Activated naive CD4-positive, alpha-beta T cell treated with anti-CD3 and anti-CD28 coated beads, Interleukin-2, amount 10 ng/mL, durations not matched to agents 7 days and 5 days (primary cell): ENCODE results near the gene ALDH18A1.

ENCODE experiments used
- CTCF ChIA-PET: fragments of 350-600 bp; sonication (Branson Sonifier 250); formaldehyde crosslinking; loops from one replicate; lab custom pipeline; 2021; ENCODE audit warnings: antibody characterized with exemption; lab: Charles Lee
- DNase-seq: peaks from one replicate; pipeline ENCODE4 v3.0.0-alpha.2; 2020
- H3K27ac Mint-ChIP-seq: one replicate; pipeline ENCODE4 v1.8.0; 2021; ENCODE audit warnings: mild to moderate bottlenecking, moderate library complexity, mixed read lengths
- H3K27me3 Mint-ChIP-seq: one replicate; pipeline ENCODE4 v1.8.0; 2021; ENCODE audit warnings: mild to moderate bottlenecking, mixed read lengths
- H3K36me3 Mint-ChIP-seq: one replicate; pipeline ENCODE4 v1.8.0; 2021; ENCODE audit warnings: mixed read lengths
- H3K4me1 Mint-ChIP-seq: one replicate; pipeline ENCODE4 v1.8.0; 2021; ENCODE audit warnings: mixed read lengths
- H3K4me3 Mint-ChIP-seq: one replicate; pipeline ENCODE4 v1.8.0; 2021; ENCODE audit warnings: mild to moderate bottlenecking, moderate library complexity, mixed read lengths
- H3K9me3 Mint-ChIP-seq: one replicate; pipeline ENCODE4 v1.8.0; 2021; ENCODE audit warnings: mixed read lengths

The ALDH18A1 gene

GRCh38 chr10:95588025-95588424 is 68.5 kb downstream of the ALDH18A1 start:
- DNase-seq: no peak
- CTCF ChIA-PET: interaction anchor here (2.5 kb wide), 1 partner anchor 15 kb away, joined by 7 read pairs; no protein-coding TSS in a partner anchor
- H3K27ac Mint-ChIP-seq: no peak overlapping the region
- H3K9me3 Mint-ChIP-seq: no peaks in the 10 kb centered on the region
- peaks cover 4% of the 10 kb centered on the region for H3K27me3 Mint-ChIP-seq
- no peaks in the 10 kb centered on the region for H3K36me3 Mint-ChIP-seq
- H3K4me3 Mint-ChIP-seq: no peak overlapping the region
- H3K4me1 Mint-ChIP-seq: no peaks in the 10 kb centered on the region

GRCh38 chr10:95579835-95580535 is 76.5 kb downstream of the ALDH18A1 start:
- H3K9me3 Mint-ChIP-seq: no peaks in the 10 kb centered on the region
- no peaks in the 10 kb centered on the region for H3K36me3 Mint-ChIP-seq
- H3K27ac Mint-ChIP-seq: no peak overlapping the region
- no peak overlapping the region for H3K4me3 Mint-ChIP-seq
- no peak for DNase-seq
- CTCF ChIA-PET: no interaction called here
- H3K27me3 Mint-ChIP-seq: peaks cover 11% of the 10 kb centered on the region
- no peaks in the 10 kb centered on the region for H3K4me1 Mint-ChIP-seq

- H3K27me3 Mint-ChIP-seq: peaks cover 16% of the 10 kb centered on the region
- no peak for DNase-seq
- no peaks in the 10 kb centered on the region for H3K9me3 Mint-ChIP-seq
- H3K36me3 Mint-ChIP-seq: no peaks in the 10 kb centered on the region
- H3K4me3 Mint-ChIP-seq: no peak overlapping the region
- no peaks in the 10 kb centered on the region for H3K4me1 Mint-ChIP-seq
- CTCF ChIA-PET: no interaction called here
- no peak overlapping the region for H3K27ac Mint-ChIP-seq
Measured at GRCh38 chr10:95579292-95579691, 77.2 kb downstream of the ALDH18A1 start.

- H3K27me3 Mint-ChIP-seq: peaks cover 23% of the 10 kb centered on the region
Measured at GRCh38 chr10:95578619-95579018, 77.9 kb downstream of the ALDH18A1 start.

GRCh38 chr10:95574649-95575365 is 81.7 kb downstream of the ALDH18A1 start:
- Mint-ChIP-seq H3K4me3 (no peak overlapping the region), H3K27me3 (peaks cover 29% of the 10 kb centered on the region), H3K4me1 (no peaks in the 10 kb centered on the region), H3K9me3 (no peaks in the 10 kb centered on the region), H3K27ac (no peak overlapping the region), H3K36me3 (no peaks in the 10 kb centered on the region)
- CTCF ChIA-PET: interaction anchor here (0.7 kb wide), 1 partner anchor 332 kb away, joined by 3 read pairs; no protein-coding TSS in a partner anchor
- no peak for DNase-seq

More at GRCh38 chr10:95578619-95579018, 77.9 kb downstream of the ALDH18A1 start:
- CTCF ChIA-PET: no interaction called here
- no peaks in the 10 kb centered on the region for H3K9me3 Mint-ChIP-seq
- DNase-seq: no peak
- no peak overlapping the region for H3K27ac Mint-ChIP-seq
- H3K36me3 Mint-ChIP-seq: no peaks in the 10 kb centered on the region
- no peaks in the 10 kb centered on the region for H3K4me1 Mint-ChIP-seq
- no peak overlapping the region for H3K4me3 Mint-ChIP-seq

- CTCF ChIA-PET: no interaction called here
- H3K36me3 Mint-ChIP-seq: no peaks in the 10 kb centered on the region
- no peaks in the 10 kb centered on the region for H3K9me3 Mint-ChIP-seq
- H3K4me3 Mint-ChIP-seq: no peak overlapping the region
- no peak for DNase-seq
- H3K27me3 Mint-ChIP-seq: peaks cover 25% of the 10 kb centered on the region
- no peak overlapping the region for H3K27ac Mint-ChIP-seq
- H3K4me1 Mint-ChIP-seq: no peaks in the 10 kb centered on the region
Measured at GRCh38 chr10:95573964-95574604, 82.4 kb downstream of the ALDH18A1 start.

GRCh38 chr10:95573527-95573926 is 83.0 kb downstream of the ALDH18A1 start:
- CTCF ChIA-PET: no interaction called here
- Mint-ChIP-seq H3K36me3 (no peaks in the 10 kb centered on the region), H3K4me1 (no peaks in the 10 kb centered on the region), H3K4me3 (no peak overlapping the region), H3K27ac (no peak overlapping the region), H3K9me3 (no peaks in the 10 kb centered on the region), H3K27me3 (peaks cover 21% of the 10 kb centered on the region)
- no peak for DNase-seq

GRCh38 chr10:95572131-95572820 is 84.2 kb downstream of the ALDH18A1 start:
- Mint-ChIP-seq H3K9me3 (no peaks in the 10 kb centered on the region), H3K4me1 (no peaks in the 10 kb centered on the region), H3K27me3 (peaks cover 30% of the 10 kb centered on the region), H3K36me3 (no peaks in the 10 kb centered on the region), H3K27ac (no peak overlapping the region), H3K4me3 (no peak overlapping the region)
- CTCF ChIA-PET: no interaction called here
- no peak for DNase-seq

- H3K36me3 Mint-ChIP-seq: no peaks in the 10 kb centered on the region
- H3K4me3 Mint-ChIP-seq: no peak overlapping the region
- CTCF ChIA-PET: no interaction called here
- no peaks in the 10 kb centered on the region for H3K4me1 Mint-ChIP-seq
- no peaks in the 10 kb centered on the region for H3K9me3 Mint-ChIP-seq
- no peak for DNase-seq
- peaks cover 31% of the 10 kb centered on the region for H3K27me3 Mint-ChIP-seq
- H3K27ac Mint-ChIP-seq: no peak overlapping the region
Measured at GRCh38 chr10:95571390-95571789, 85.1 kb downstream of the ALDH18A1 start.

- CTCF ChIA-PET: no interaction called here
- no peak overlapping the region for H3K27ac Mint-ChIP-seq
- H3K4me1 Mint-ChIP-seq: no peaks in the 10 kb centered on the region
- no peak overlapping the region for H3K4me3 Mint-ChIP-seq
- H3K27me3 Mint-ChIP-seq: peaks cover 35% of the 10 kb centered on the region
- H3K36me3 Mint-ChIP-seq: no peaks in the 10 kb centered on the region
- H3K9me3 Mint-ChIP-seq: no peaks in the 10 kb centered on the region
- no peak for DNase-seq
Measured at GRCh38 chr10:95569368-95569767, 87.1 kb downstream of the ALDH18A1 start.

- Mint-ChIP-seq H3K4me1 (no peaks in the 10 kb centered on the region), H3K4me3 (no peak overlapping the region), H3K27ac (no peak overlapping the region), H3K9me3 (no peaks in the 10 kb centered on the region), H3K36me3 (no peaks in the 10 kb centered on the region), H3K27me3 (peaks cover 28% of the 10 kb centered on the region)
- DNase-seq: no peak
- CTCF ChIA-PET: no interaction called here
Measured at GRCh38 chr10:95567903-95568630, 88.4 kb downstream of the ALDH18A1 start.

- H3K27me3 Mint-ChIP-seq: peaks cover 32% of the 10 kb centered on the region
- no peak for DNase-seq
- CTCF ChIA-PET: no interaction called here
- H3K4me1 Mint-ChIP-seq: peaks cover 5% of the 10 kb centered on the region
- H3K9me3 Mint-ChIP-seq: no peaks in the 10 kb centered on the region
- no peaks in the 10 kb centered on the region for H3K36me3 Mint-ChIP-seq
- H3K27ac Mint-ChIP-seq: no peak overlapping the region
- H3K4me3 Mint-ChIP-seq: no peak overlapping the region
Measured at GRCh38 chr10:95566136-95566535, 90.4 kb downstream of the ALDH18A1 start.

GRCh38 chr10:95565336-95565735 is 91.2 kb downstream of the ALDH18A1 start:
- H3K36me3 Mint-ChIP-seq: no peaks in the 10 kb centered on the region
- H3K27me3 Mint-ChIP-seq: peaks cover 40% of the 10 kb centered on the region
- DNase-seq: no peak
- no peak overlapping the region for H3K27ac Mint-ChIP-seq
- CTCF ChIA-PET: no interaction called here
- no peak overlapping the region for H3K4me3 Mint-ChIP-seq
- no peaks in the 10 kb centered on the region for H3K9me3 Mint-ChIP-seq
- peaks cover 10% of the 10 kb centered on the region for H3K4me1 Mint-ChIP-seq

- H3K4me3 Mint-ChIP-seq: no peak overlapping the region
- H3K27ac Mint-ChIP-seq: no peak overlapping the region
- CTCF ChIA-PET: no interaction called here
- H3K36me3 Mint-ChIP-seq: no peaks in the 10 kb centered on the region
- no peak for DNase-seq
- H3K4me1 Mint-ChIP-seq: peaks cover 14% of the 10 kb centered on the region
- H3K27me3 Mint-ChIP-seq: peaks cover 50% of the 10 kb centered on the region
- no peaks in the 10 kb centered on the region for H3K9me3 Mint-ChIP-seq
Measured at GRCh38 chr10:95564291-95564690, 92.2 kb downstream of the ALDH18A1 start.
